Measurements from ENCODE around the gene LECT2.
A peak's percentile ranks its signal among the peaks of the same experiment; 100 is the strongest.

LECT2 gene

DNA sequence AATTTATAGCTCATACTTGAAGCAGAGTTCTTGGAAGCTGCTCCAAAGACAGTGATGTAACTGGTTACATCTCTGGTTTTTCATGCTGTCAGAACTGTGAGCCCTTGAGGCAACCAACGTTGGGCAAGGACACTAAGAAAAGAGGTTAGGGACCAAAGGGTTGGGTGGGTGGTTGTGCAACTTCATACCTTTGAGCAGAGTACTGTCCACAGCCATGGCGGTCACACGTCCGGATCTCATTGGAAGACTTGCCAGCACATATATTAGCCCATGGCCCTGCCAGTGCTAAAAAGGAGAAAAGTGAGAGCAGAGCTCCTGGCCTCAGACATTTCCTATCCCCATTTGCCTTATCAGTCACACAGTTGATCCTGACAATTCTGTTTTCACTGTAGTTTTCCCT lies 2.1 kb downstream of the LECT2 start:
- Histone ChIP-seq H3K4me3 (ENCODE audit: low read depth, low read length) (no peak overlapping the region), H3K9me3 (ENCODE audit: control insufficient read depth, insufficient read depth, low read length) (no peaks in the 10 kb centered on the region), H3K4me1 (ENCODE audit: control insufficient read depth, insufficient read depth, low read length) (no peaks in the 10 kb centered on the region), H3K9ac (ENCODE audit: low read depth, low read length) (no peak overlapping the region), H3K36me3 (ENCODE audit: control insufficient read depth, insufficient read depth, low read length) (no peaks in the 10 kb centered on the region), H3K27me3 (ENCODE audit: control insufficient read depth, insufficient read depth, low read length) (no peaks in the 10 kb centered on the region)

DNA sequence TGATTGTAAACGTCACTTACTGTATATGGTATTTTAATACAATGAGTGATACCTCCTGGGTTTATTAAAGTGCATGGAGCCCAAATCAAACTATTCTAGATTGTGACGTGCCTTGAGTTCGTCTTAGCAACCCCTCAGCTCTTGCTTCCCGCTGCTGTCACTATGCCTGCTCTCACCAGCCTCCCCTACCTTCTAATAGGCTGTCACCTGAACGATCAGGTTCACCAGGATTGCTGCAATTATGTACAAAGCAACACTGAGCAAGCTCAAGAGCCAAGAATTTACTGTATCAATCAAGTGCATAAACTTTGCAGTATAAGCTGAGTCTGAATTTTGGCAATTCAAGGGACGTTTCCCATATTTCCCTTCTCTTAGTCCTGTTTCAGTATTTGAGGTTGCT lies 3.0 kb downstream of the LECT2 start:
- no peaks in the 10 kb centered on the region for H3K36me3 ChIP-seq (ENCODE audit: control insufficient read depth, insufficient read depth, low read length)
- no peaks in the 10 kb centered on the region for H3K9me3 ChIP-seq (ENCODE audit: control insufficient read depth, insufficient read depth, low read length)
- H3K4me3 ChIP-seq (ENCODE audit: low read depth, low read length), result no peak overlapping the region
- no peaks in the 10 kb centered on the region for H3K27me3 ChIP-seq (ENCODE audit: control insufficient read depth, insufficient read depth, low read length)
- H3K4me1 ChIP-seq (ENCODE audit: control insufficient read depth, insufficient read depth, low read length), result no peaks in the 10 kb centered on the region
- H3K9ac ChIP-seq (ENCODE audit: low read depth, low read length), result no peak overlapping the region

DNA sequence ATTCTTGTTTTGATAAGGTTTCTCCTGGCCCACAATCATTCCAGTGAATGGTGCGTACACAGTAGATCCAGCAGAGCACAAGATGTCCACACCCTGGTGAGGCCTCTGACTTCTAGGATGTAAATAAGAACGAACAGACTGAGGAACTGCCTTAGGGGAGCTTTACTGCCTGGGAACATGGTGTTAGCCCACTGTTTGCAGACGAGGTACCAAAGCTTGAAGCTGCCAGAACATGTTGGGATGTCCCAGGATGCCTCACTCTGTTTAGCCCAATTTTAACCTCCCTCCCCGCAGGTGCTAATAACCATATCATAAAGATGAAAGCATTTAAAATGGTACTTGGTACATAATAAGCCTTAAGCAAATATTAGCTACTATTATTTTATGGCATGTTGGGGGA lies 3.5 kb downstream of the LECT2 start:
- Histone ChIP-seq H3K9me3 (ENCODE audit: control insufficient read depth, insufficient read depth, low read length) (no peaks in the 10 kb centered on the region), H3K27me3 (ENCODE audit: control insufficient read depth, insufficient read depth, low read length) (no peaks in the 10 kb centered on the region), H3K36me3 (ENCODE audit: control insufficient read depth, insufficient read depth, low read length) (no peaks in the 10 kb centered on the region), H3K9ac (ENCODE audit: low read depth, low read length) (no peak overlapping the region), H3K4me3 (ENCODE audit: low read depth, low read length) (no peak overlapping the region), H3K4me1 (ENCODE audit: control insufficient read depth, insufficient read depth, low read length) (no peaks in the 10 kb centered on the region)

DNA sequence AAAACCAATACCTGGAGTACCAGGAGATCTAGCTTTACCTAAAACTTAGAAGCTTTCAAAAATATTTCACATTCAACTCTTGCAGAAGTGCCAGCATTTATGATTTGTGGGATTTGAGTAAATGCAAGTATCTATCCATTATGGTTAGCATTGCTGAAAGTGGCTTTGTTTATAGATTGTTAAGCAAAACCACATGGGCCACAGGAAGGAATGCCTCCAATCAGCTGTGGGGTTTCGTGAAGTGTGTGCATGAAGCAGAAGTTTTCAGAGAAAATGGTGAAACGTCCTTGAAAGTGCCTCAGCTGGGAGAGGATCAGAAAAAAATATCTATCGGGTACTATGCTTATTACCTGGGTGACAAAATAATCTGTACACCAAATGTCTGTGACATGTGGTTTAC lies 4.2 kb downstream of the LECT2 start:
- no peaks in the 10 kb centered on the region for H3K4me1 ChIP-seq (ENCODE audit: control insufficient read depth, insufficient read depth, low read length)
- H3K36me3 ChIP-seq (ENCODE audit: control insufficient read depth, insufficient read depth, low read length), result no peaks in the 10 kb centered on the region
- H3K9ac ChIP-seq (ENCODE audit: low read depth, low read length), result no peak overlapping the region
- H3K4me3 ChIP-seq (ENCODE audit: low read depth, low read length), result no peak overlapping the region
- no peaks in the 10 kb centered on the region for H3K9me3 ChIP-seq (ENCODE audit: control insufficient read depth, insufficient read depth, low read length)
- no peaks in the 10 kb centered on the region for H3K27me3 ChIP-seq (ENCODE audit: control insufficient read depth, insufficient read depth, low read length)

DNA sequence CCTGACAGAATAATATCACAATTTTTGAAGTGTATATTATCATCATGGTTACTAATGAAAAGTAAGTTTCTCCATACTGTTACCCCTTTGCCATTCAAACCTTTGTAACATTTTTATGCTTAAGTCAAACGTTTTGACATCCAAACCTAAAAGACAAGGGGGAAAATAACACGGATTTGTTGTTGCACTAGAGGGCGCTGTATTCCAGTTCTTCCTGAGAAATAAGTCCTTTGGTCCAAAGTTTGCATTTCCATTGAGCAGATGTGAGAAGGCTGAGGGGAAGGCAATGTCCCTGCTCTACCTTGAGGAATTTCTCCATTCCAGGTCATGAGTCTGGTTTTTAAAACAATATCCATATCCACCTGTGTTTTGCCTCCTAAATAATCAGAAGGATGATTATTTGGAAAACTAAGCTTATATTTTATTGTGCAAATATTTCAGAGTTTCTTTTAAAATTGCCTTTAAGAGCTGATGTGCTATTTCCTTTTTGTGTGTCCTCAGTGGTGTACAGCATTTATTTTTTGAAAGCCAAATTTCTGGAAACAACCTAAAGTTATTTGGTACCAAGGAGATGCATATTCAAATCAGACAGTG lies 9.7 kb downstream of the LECT2 start:
- Histone ChIP-seq H3K27me3 (ENCODE audit: control insufficient read depth, insufficient read depth, low read length) (no peaks in the 10 kb centered on the region), H3K9me3 (ENCODE audit: control insufficient read depth, insufficient read depth, low read length) (no peaks in the 10 kb centered on the region), H3K9ac (ENCODE audit: low read depth, low read length) (no peak overlapping the region), H3K4me1 (ENCODE audit: control insufficient read depth, insufficient read depth, low read length) (no peaks in the 10 kb centered on the region), H3K4me3 (ENCODE audit: low read depth, low read length) (no peak overlapping the region), H3K36me3 (ENCODE audit: control insufficient read depth, insufficient read depth, low read length) (no peaks in the 10 kb centered on the region)

DNA sequence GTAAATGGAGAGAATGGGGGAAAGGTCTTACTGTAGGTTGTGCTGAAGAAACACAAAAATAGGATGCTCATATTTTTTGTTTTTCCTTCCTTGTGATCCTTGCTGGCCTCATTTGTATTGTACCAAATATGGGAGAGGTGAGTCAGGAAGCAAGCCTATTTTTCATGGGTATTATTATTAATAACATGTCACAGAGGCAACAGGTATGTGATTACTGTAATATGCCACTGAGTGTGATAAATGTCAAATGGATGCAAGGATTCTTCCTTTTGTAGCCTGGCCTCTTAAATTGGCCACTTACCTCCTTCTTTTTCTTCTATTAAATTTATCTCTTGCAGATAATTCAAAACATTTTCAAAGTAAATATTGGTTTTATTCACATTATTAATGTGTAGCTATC lies 10.2 kb downstream of the LECT2 start:
- no peaks in the 10 kb centered on the region for H3K4me1 ChIP-seq (ENCODE audit: control insufficient read depth, insufficient read depth, low read length)
- no peaks in the 10 kb centered on the region for H3K36me3 ChIP-seq (ENCODE audit: control insufficient read depth, insufficient read depth, low read length)
- no peak overlapping the region for H3K4me3 ChIP-seq (ENCODE audit: low read depth, low read length)
- no peaks in the 10 kb centered on the region for H3K27me3 ChIP-seq (ENCODE audit: control insufficient read depth, insufficient read depth, low read length)
- H3K9ac ChIP-seq (ENCODE audit: low read depth, low read length), result no peak overlapping the region
- H3K9me3 ChIP-seq (ENCODE audit: control insufficient read depth, insufficient read depth, low read length), result no peaks in the 10 kb centered on the region

DNA sequence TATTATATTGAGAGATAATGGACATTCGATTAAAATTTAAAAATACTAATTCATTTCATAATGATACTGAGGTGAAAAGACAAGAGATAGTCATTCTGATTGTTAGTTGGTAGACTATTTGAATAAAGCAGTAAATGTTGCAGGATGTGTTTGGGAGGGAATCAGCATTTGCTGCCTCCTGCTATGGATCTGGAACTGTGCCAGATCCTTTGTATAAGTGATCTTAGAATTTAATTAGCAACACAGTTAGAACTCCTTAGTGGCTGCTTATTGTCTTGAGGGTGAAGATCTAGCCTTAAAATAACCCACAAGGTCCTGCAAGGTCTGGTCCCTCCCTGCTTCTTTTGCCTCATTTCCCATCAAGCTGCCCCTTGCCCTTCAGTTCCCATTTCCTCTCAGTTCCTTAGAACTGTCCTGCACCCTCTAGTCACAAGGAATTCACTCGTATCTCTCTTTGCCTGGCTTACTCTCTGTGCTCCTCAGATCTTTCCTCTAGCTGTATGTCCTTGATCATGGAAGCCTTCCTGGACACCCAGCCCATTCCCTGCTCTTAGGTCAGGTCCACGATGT lies 12.5 kb downstream of the LECT2 start:
- Histone ChIP-seq H3K4me3 (ENCODE audit: low read depth, low read length) (no peak overlapping the region), H3K27me3 (ENCODE audit: control insufficient read depth, insufficient read depth, low read length) (no peaks in the 10 kb centered on the region), H3K9ac (ENCODE audit: low read depth, low read length) (no peak overlapping the region)

DNA sequence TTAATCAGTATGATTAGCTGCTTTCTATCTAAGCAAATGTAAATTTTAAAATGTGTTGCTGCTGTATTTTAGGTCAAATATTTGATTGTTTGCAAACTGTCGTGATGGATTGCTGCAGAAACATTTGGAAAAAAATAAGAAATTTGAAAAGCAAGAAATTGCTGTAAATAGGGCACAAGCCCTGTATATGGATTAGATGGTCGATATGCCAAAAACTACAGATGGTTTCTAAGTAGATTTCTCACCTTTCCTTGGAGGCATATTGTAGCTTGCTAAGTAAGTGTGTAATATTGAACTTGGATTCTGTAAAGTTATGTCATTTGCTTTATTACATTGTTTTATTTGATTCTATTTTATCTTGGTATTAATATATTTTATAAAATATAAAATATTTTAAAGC lies 13.1 kb downstream of the LECT2 start:
- Histone ChIP-seq H3K36me3 (ENCODE audit: control insufficient read depth, insufficient read depth, low read length) (no peaks in the 10 kb centered on the region), H3K4me3 (ENCODE audit: low read depth, low read length) (no peak overlapping the region), H3K27me3 (ENCODE audit: control insufficient read depth, insufficient read depth, low read length) (no peaks in the 10 kb centered on the region), H3K4me1 (ENCODE audit: control insufficient read depth, insufficient read depth, low read length) (no peaks in the 10 kb centered on the region), H3K9ac (ENCODE audit: low read depth, low read length) (no peak overlapping the region), H3K9me3 (ENCODE audit: control insufficient read depth, insufficient read depth, low read length) (no peaks in the 10 kb centered on the region)

More for the DNA sequence above, 12.5 kb downstream of the LECT2 start:
- no peaks in the 10 kb centered on the region for H3K9me3 ChIP-seq (ENCODE audit: control insufficient read depth, insufficient read depth, low read length)
- H3K4me1 ChIP-seq (ENCODE audit: control insufficient read depth, insufficient read depth, low read length), result no peaks in the 10 kb centered on the region
- H3K36me3 ChIP-seq (ENCODE audit: control insufficient read depth, insufficient read depth, low read length), result no peaks in the 10 kb centered on the region

DNA sequence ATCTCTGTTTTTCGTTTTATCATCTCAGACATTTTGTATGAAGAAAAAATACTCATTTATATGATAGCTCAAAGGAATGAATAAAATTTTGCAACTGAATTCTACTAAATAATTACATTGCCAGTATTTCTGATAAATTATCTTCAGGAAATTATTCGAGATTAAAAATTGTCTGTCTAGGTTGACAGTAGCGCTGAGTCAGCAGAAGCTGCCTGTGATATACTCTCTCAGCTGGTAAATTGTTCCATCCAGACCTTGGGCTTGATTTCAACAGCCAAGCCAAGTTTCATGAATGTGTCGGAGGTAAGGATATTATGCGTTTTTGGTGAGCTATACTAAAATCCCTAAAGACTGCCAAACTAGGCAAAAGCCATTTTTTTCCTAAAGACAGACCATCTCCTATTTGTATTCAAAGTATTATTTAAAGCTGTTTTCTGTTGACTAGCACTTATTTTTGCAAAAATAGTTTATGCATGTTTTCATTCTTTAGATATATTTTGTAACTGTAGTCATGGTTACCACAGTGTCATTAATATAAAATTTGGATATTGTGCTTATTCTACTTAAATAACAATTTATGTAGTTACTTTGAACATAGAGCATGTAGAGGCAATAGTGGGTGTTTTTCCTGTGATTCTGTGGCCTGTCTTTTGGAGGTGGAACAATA lies 17.4 kb downstream of the LECT2 start:
- Histone ChIP-seq H3K4me1 (ENCODE audit: control insufficient read depth, insufficient read depth, low read length) (no peaks in the 10 kb centered on the region), H3K4me3 (ENCODE audit: low read depth, low read length) (no peak overlapping the region), H3K36me3 (ENCODE audit: control insufficient read depth, insufficient read depth, low read length) (no peaks in the 10 kb centered on the region), H3K9ac (ENCODE audit: low read depth, low read length) (no peak overlapping the region), H3K9me3 (ENCODE audit: control insufficient read depth, insufficient read depth, low read length) (no peaks in the 10 kb centered on the region), H3K27me3 (ENCODE audit: control insufficient read depth, insufficient read depth, low read length) (peaks cover 6% of the 10 kb centered on the region)

DNA sequence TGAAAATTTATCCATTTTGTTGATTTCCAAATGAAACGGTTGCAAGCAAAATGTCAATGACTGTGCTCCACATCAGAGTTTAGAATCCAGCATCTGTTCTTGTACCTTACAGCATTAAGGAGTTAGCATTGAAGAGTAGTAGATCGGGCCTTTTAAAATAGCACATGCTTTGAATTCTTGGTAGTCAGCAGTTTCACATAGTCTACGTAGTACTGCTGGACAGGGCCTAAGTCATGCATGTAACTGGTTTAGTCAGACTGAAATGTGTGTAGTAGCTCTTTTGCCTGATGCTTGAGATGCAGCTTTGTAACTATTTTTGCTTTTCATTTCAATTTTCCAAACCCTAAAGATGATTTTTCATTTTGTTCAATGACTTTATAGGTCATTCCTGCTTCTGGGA lies 19.8 kb downstream of the LECT2 start:
- Histone ChIP-seq H3K36me3 (ENCODE audit: control insufficient read depth, insufficient read depth, low read length) (no peaks in the 10 kb centered on the region), H3K4me3 (ENCODE audit: low read depth, low read length) (no peak overlapping the region), H3K27me3 (ENCODE audit: control insufficient read depth, insufficient read depth, low read length) (peaks cover 24% of the 10 kb centered on the region)

DNA sequence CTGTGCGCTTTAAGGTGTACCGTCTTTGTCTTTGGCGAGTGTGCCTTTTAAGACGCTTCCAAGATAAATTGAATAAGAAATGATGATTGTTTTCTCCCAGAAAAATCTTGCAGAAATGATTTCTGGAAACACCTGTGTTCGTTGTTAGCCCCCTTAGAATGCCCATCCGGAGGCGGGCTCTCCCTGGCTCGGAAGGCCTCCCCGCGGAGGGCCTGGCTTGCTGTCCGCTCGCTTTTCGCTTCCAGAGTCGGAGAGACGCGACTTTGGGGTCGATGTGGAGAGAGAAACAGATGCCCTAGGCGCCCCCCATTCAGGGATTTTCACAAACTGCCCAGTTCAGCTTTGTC lies 23.9 kb downstream of the LECT2 start:
- Histone ChIP-seq H3K27me3 (ENCODE audit: control insufficient read depth, insufficient read depth, low read length) (peaks cover 36% of the 10 kb centered on the region), H3K9ac (ENCODE audit: low read depth, low read length) (no peak overlapping the region), H3K36me3 (ENCODE audit: control insufficient read depth, insufficient read depth, low read length) (no peaks in the 10 kb centered on the region), H3K4me3 (ENCODE audit: low read depth, low read length) (peak overlapping the region; percentile 68), H3K4me1 (ENCODE audit: control insufficient read depth, insufficient read depth, low read length) (no peaks in the 10 kb centered on the region), H3K9me3 (ENCODE audit: control insufficient read depth, insufficient read depth, low read length) (no peaks in the 10 kb centered on the region)

More for the DNA sequence above, 19.8 kb downstream of the LECT2 start:
- Histone ChIP-seq H3K4me1 (ENCODE audit: control insufficient read depth, insufficient read depth, low read length) (no peaks in the 10 kb centered on the region), H3K9me3 (ENCODE audit: control insufficient read depth, insufficient read depth, low read length) (no peaks in the 10 kb centered on the region), H3K9ac (ENCODE audit: low read depth, low read length) (no peak overlapping the region)
